Body of pancreas (tissue), 4 donors: Measurements from ENCODE around the gene P2RX6.

Experiments used
- POLR2A ChIP-seq, 3 donors: fragments of 450-650 bp; IDR thresholded peaks; one replicate each; pipeline ENCODE4 v1.6.1; 2016; ENCODE audit warnings: antibody characterized with exemption in 3 of 3, mild to moderate bottlenecking in 2 of 3
- TF ChIP-seq, protein P1 (sequence below), 7 experiments: fragments of 450-650 bp in 4 of 7; fragments of 200-600 bp in 3 of 7; sonication (generic) in 3 of 7; IDR thresholded peaks; one replicate each; pipeline ENCODE4 v1.5.1; 2016 to 2019; ENCODE audit warnings: antibody characterized with exemption in 7 of 7

DNA sequence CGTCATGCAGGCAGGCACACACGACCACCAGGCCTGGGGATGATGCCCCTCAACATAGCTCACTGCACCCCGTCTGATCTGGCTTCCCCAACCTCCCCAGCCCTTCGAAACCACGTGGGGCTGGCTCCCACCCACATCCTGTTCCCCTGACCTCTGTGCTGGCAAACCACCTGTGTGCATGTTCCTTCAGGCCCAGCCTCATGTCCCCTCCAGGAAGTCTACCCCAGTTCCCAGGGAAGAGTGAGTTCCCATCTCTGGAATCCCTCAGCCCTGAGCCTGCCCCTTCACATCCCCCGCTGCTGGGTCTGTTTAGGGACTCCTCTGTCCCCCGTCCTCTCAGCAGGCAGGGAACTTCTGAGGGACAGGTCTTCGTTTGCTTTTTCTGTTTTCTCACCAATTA, 10.3 kb downstream of the P2RX6 start:
- no peak for TF ChIP-seq POLR2A (IDR thresholded peaks at IDR 0.05)
- TF ChIP-seq, protein P1, sequence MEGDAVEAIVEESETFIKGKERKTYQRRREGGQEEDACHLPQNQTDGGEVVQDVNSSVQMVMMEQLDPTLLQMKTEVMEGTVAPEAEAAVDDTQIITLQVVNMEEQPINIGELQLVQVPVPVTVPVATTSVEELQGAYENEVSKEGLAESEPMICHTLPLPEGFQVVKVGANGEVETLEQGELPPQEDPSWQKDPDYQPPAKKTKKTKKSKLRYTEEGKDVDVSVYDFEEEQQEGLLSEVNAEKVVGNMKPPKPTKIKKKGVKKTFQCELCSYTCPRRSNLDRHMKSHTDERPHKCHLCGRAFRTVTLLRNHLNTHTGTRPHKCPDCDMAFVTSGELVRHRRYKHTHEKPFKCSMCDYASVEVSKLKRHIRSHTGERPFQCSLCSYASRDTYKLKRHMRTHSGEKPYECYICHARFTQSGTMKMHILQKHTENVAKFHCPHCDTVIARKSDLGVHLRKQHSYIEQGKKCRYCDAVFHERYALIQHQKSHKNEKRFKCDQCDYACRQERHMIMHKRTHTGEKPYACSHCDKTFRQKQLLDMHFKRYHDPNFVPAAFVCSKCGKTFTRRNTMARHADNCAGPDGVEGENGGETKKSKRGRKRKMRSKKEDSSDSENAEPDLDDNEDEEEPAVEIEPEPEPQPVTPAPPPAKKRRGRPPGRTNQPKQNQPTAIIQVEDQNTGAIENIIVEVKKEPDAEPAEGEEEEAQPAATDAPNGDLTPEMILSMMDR (IDR thresholded peaks at IDR 0.05), result no peak
